Stimulated activated CD4-positive, alpha-beta T cell treated with anti-CD3 and anti-CD28 coated beads, Interleukin-2, amount 100 ng/mL, for 4 hours (primary cell): ENCODE measurements around the gene MINAR1.

ENCODE experiments used
- DNase-seq: peaks from one replicate; pipeline ENCODE4 v3.0.0-alpha.2; 2020; ENCODE audit warnings: low read depth

The MINAR1 gene

DNA sequence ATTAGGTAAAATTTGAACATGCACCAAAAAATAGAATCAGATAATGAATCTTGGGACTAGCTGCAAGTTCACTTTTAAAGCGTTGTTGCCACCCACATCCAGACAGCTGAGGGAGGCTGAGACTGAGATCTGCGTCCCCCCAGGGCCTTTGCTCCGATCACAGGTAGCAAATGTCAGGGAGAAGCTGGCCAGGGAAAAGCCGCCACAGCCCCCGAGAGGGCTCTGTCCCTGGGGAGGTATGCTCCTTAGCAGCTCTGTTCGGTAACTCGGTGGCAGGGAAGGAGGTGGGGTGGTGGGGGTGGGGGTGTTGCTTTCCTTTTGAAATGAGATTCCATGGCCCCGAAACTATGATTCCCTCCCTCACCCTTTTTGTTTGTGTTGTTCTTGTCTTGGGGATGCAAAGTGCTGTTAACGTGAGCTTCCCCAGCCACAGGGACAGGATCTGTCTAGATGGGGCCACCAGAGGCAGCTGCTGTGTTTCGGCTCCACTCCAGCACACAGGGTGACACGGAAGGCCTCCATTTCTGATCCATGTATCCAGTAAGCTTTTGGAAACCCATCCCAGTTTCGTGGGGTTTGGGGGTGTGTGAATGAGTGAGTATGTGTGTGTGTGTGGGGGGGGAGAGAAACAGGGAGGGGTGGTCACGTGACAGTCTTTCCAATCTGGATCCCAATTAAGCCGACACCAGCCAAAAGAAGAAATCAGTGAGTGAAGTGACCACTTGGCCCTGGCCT lies 1.1 kb upstream of the MINAR1 start:
- DNase-seq, result no peak

DNA sequence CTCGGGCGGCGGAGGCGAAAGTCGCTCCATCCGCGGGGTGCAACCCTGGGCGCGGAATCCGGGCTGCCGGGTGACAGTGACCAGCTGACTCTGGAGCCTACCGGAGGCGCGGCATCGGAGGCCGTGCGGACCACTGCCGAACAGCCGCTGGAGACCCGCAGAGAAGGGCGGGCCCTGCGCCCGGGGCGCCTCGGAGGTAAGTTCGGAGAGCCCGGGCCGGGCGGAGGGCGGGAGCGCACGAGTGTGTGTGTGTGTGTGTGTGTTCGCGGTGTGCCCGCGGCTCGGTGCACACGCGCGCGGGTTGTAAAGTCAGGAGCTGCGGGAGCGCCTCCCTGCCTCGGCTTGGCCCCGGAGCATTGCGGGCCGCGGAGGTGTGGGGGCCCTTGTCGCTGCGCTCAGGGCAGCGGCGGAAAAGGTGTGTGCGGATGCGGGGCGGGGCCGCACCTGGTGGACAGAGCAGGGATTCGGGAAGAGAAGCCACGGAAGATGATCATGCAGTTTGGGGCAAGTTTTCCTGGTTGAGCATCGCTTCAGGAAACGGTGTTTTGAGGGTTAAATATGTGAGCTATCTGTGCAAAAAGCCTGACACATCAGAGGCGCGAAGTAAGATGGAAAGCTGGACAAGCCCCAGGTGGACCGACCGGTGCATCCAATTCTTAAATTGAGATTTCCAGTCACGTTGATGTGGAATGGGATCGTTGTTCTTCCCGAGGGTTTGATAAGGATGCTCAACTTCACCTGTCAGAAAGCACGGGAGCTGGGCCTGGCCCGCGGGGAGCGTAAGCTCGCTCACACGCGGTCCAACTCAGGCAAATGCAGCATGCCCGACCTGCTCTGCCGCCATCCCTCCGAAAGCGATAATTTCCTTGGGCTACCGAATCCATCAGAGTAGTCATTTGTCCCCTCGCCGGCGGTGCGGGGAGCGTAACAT lies 474 bp downstream of the MINAR1 start:
- no peak for DNase-seq

DNA sequence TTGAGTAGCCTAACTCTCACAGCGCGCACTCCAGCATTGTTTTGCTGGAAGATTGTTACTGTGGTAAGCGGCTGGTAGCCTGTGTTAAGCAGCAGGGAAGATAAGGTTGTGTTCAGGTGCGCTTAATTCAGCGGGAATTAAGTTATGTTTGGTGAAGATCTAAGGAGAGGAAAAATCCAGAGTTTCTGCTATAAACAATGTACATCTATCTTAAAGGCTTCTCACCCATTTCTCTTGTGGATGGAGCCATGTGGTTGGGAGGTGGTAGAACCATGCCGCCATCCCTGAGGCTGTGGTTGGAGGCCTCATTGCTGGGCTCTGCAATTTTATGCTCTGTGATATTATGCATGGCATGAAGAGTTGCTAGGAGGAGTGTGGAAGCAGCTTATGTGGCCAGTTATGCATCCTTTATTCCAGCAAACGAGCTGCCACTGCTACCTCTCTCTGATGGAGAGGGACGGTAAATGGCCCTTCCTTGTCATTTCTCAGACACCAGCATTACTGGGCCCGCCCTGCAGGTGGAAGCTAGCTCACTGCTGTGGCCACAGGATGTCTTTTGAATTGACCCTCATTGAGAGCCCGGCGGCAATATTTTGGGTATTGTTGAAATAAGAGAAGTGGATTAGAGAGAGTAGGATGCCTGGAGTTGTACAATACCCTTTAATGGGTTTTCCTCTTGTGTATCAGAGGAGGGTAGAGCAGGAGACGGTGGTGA lies 1.3 kb downstream of the MINAR1 start:
- no peak for DNase-seq

DNA sequence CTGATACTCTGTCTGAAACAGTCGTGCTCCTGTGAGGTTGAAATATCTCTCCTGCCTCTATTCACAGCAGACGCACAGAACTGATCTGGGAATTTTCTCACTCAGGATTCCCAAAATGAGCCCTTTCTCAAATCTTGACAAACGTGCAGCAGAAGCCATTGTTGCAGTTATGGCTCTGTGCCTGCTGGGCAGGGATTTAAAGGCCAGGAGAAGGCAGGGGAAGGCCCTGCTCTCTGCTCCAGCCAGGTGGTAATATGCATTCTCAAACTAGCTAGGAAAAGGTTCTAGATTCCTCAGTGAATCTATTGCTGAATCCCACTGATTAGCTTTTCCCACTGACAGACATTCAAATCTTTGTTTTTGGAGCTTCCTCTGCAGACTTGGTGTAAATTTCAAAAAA lies 2.2 kb downstream of the MINAR1 start:
- DNase-seq, result no peak

DNA sequence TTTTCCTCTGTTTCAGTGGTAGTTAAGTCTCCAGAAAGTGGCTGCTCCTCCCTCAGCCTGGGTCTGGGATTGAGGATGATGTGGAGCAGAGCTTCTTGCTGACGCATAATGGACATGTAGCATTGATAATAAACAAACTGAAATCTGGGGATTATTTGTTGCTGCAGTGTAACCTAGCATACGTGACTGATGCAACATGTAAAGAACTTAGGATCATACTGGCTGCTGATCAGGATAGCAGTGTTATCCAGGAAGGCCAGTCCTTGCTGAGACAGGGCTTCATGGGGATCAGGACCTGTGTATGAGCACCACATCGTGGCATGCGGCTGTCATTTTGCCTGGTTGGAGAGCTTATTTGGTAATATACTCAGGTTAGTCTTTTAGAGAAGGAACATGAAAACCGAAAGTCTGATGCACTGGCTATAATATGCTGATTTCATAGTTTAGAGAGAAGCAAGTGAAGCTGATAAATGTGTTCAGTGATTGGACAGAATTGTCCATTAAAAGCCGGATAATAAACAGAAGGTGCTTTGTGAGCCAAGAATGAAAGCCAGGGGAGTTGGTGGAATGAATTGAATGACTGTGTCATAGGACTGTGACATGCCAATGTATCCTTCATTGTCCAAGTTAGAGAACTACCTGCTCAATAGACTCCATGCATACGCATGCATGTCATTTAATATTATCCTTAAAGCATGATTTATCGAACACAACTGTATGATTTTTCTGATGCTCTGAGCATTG lies 4.1 kb downstream of the MINAR1 start:
- DNase-seq, result no peak

DNA sequence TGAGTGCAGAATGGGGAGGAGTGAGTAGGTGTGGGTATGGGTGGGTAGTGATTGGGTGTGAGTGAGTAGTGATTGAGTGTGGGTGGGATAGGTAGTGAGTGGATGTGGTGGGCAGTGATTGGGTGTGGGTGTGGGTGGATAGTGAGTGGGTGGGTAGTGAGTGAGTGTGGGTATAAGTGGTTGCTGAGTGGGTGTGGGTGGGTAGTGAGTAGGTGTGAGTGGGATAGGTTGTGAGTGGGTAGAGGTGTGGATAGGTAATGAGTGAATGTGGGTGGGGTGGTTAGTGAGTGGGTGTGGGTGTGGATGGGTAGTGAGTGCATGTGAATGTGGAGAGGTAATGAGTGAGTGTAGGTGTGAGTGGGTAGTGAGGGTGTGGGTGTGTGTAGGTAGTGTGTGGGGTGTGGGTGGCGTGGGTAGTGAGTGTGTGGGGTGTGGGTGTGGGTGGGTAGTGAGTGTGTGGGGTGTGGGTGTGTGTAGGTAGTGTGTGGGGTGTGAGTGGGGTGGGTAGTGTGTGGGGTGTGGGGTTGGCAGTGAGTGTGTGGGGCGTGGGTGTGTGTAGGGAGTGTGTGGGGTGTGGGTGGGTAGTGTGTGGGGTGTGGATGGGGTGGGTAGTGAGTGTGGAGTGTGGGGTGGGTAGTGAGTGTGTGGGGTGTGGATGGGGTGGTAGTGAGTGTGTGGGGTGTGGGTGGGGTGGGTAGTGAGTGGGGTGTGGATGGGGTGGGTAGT lies 5.3 kb downstream of the MINAR1 start:
- no peak for DNase-seq

DNA sequence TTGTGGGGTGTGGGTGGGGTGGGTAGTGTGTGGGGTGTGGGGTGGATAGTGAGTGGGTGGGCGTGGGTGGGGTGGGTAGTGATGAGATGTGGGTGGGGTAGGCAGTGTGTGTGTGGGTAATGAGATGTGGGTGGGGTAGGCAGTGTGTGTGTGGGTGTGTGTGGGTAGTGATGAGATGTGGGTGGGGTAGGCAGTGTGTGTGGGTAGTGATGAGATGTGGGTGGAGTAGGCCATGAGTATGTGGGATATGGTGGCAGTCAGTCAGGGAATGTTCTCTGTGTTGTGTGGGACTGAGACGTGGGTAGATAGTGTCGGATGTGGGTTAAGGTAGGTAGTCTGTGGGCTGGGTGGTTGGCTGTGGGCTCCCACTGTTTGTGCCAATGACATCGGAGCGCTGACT lies 7.1 kb downstream of the MINAR1 start:
- DNase-seq, result no peak

DNA sequence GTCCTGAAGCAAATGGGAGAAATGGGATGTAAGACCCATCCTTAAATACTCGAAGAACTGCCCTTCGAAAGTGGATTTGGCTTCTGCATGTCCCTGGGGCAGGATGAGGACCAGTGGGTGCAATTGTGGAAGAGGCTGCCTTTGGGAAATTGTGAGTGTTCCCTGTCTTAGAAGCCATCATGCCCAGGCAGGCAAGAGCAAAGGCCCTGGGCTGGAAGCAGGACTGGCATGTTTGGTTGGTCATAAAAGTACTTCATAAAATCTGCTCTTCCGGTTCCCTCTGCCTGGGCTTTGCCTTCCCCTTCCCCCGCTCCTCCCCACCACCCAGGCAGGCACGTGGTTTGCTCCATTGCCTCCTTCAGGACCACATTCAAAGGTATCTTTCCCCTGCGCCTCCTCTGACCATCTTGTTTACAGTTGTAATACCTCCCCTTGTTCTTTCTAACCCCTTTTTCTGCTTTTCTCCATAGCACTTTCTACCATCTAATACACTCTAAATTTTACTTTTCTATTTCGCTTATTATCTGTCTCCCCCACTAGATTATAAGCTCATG lies 8.3 kb downstream of the MINAR1 start:
- no peak for DNase-seq

DNA sequence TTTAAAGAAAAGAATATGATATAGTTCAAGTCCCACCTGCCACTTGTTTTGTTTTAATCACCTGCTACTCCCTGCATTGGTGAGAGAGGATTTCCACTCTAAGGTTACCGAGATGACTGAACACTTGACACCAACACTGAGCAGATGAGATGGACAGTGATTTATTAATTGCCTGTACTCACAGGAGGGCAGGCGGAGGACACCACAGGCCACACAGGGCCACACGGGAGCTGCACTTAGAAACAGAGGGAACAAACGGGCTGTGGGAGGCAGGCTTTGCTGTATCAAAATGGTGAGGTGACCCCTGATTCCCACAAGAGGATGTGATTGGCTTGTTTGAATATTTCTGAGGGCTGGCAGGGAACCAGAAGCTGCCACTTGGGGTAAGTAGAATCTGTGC lies 10.8 kb downstream of the MINAR1 start:
- DNase-seq, result no peak

DNA sequence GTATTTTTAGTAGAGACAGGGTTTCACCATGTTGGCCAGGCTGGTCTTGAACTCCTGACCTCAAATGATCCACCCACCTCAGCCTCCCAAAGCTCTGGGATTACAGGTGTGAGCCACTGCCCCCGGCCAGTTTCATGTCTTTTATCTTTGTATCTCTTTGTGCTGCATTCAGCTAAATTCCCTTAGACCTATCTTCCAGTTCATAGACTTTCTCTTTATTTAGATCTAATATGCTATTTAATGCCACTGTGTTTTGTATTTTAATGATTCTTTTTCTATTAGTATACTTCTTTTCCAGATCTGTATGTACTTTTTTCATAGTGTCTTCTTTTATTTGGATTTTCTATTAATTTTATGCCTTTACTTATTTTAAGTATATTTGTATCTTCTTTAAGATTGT lies 14.9 kb downstream of the MINAR1 start:
- no peak for DNase-seq

DNA sequence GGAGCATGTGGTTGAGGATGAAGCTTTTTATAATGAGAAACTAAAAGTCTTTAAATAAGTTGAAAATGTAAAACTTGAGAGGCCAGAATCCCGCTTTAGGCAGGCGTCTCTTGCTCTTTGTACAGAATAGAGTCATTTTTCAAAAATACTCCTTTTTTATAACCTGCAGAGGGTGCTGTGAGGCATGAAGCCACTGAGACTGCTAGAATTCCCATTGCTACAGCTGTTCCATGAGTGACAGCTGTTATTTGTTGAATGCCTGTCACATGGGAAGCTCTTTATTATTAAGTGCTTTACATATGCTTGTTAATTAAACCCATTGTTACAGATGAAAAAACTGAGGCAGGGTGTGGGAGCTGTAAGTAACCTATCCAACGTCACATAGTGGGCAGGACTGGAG lies 18.5 kb downstream of the MINAR1 start:
- DNase-seq, result no peak

DNA sequence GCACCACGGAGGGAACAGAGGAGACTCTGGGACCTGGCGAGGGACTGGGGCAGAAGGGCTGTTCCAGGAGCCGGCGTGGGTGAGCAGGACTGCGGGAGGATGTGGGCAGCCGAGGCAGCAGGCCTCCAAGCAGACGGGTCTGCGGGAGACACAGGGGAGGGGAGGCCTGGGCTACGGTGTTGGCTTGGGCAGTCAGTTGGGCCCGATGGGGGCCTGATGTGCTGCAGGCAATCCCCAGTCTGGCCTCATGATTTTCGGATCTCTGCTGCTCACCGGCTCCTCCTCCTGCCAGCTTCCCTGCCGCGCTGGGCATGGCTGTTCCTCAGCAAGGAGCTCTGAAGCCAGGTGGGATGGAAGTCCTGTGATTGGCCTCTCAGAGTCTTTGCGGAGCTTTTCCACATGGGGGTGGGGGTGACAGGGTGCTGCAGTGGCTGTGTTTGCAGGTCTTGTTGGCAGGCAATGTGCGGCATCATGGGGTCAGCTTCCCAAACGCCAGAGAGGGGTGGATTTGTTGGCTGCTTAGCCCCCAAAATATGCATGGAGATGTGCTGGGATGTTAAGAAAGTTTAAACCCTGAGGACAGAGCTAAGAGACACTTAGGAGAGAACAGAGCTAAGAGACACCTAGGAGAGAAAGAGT lies 19.3 kb downstream of the MINAR1 start:
- no peak for DNase-seq

DNA sequence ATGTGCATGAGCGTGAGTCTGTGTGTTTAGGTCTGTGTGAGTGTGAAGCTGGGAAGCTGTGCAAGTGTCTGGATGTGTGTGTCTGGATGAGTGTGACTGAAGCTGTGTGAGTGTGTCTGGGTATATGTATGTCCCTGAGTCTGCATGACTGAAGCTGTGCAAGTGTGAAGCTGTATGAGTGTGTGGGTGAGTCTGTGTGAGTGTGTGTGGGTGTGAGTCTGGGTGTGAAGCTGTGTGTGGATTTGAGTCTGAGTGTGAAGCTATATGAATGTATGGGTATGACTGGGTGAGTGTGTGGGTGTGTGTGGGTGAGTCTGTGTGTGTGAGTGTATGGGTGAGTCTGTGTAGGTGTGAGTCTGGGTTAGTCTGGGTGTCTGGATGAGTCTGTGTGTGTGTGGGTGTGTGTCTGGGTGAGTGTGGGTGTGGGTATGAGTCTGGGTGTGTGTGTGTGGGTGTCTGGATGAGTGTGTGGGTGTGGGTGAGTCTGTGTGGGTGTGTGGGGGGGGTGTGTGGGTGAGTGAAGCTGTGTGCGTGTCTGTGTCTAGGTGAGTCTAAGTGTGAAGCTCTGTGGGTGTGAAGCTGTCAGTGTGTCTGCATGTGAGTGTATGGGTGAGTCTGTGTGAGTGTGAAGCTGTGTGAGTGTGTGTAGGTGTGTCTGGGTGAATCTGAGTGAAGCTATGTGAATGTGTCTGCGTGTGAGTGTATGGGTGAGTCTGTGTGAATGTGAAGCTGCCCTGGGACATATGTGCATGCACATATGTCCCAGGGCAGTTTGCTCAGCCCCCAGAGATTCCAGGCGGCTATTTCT lies 20.3 kb downstream of the MINAR1 start:
- no peak for DNase-seq

DNA sequence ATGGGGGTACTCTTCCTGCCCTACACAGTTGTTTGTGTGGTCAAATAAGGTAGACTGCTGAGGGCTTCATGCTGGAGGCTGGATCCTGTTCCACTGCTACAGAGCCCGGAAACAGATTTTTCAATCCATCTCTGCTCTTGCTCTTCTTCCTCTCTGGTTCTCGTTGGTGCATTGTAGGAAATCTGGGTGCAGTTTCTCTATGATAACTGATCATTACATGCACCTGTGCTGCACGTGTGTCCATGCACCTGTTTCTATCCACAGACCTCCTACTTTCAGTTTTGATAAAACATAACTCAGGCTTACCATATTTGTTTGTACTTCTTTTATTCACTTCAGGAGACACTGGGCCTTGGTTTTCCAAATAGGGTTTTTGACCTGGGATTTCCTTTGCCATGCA lies 21.3 kb downstream of the MINAR1 start:
- no peak for DNase-seq

DNA sequence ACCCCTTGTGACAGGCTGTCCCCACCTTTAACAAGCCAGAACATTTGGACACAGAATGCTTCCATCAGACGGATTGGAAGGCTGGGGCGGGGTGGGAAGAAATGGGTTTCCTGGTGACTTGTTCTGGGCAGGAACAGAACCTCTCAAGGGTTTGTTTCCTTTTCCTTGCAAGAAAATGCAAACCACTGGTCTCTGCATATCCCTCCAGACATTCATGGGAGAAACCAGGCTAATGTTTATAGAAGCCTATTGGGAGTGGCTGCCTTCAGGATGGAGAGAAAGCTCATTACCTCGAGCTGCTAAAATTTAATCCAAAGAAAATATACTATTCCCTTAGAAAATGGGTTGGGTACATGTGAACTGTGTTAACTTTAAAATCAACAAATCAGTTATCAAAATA lies 21.9 kb downstream of the MINAR1 start:
- DNase-seq, result no peak

DNA sequence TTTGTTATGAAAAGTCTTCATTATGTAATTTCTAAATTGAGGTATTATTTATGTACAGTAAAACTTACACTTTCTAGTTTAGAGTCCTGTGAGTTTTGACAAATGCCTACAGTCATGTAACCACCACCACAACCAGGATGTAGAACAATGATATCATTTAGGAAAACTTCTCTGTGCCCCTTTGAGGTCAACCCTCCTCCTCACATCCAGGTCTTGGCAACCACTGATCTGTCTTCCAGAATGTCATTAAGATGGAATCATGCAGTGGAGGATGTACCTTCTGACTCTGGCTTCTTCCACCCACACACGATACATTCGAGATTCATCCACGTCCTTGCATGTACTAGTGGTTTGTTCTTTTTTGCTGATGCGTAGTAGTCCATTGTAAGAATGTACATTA lies 23.2 kb downstream of the MINAR1 start:
- no peak for DNase-seq

DNA sequence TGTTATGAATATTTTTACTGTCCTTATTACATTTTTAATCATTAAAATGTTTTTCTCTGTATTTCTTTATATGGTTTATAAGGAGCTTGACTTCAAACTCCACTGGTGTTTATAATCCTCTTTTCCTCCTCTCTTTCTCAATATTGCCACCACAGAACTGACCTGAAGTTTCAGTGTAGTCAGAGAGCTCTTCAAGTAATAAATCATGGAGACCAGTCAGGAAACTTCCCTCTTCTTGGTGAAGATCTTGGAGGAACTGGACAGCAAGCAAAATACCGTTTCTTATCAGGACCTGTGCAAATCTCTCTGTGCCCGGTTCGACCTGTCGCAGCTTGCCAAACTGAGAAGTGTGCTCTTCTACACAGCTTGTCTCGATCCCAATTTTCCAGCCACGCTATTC lies 23.8 kb downstream of the MINAR1 start:
- DNase-seq, result no peak

DNA sequence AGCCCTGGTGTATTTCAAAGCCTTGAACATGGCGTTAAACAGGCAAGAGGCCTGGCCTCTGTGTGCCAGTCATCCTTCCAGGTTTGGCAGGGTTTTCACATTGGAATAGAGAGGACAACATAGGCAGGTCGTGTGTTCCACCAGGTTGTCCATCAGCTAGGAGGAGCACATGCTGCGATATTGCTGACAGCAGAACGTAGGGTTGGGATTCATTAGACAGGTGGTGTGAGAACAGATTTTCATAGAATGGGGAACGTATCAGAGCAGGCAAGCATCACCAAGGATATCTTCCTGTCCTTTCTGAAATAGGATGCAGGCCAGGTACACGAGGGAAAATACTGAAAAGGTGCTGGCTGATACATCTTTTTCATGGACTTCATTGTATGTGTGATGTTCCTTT lies 26.4 kb downstream of the MINAR1 start:
- no peak for DNase-seq

DNA sequence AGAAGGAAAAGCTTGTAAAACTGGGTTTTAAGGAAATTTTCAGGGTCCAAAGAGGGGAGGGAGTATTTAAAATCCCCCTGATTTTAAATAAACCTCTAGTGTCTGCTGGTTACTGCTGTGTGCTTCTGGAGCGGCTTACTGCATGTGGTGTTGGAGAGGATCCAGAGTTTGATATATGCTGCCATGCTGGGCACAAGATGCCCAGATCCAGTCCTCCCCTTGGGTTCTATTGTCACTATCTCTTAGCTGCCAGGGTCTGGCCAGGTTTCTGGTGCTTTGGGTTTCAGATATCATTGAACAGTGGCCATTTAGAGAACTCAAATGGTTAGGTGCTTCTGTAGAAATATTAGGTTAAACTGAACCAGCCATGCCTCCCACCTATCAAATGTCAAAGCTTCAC lies 27.5 kb downstream of the MINAR1 start:
- no peak for DNase-seq
